Activated T-cell treated with anti-CD3 and anti-CD28 coated beads, Interleukin-2, amount 50 U/mL, for 1 hour (primary cell): ENCODE data around the gene CTXN2.

Experiments
- DNase-seq: peaks from one replicate; pipeline ENCODE4 v3.0.0-alpha.2; 2020

Gene CTXN2

GRCh38 chr15:48191574-48192225 lies at the start of gene CTXN2:
Gene CTXN2, plus strand, starts transcription at chr15:48191665. Its CDS starts 9,636 bp downstream, at chr15:48201301.
- no peak for DNase-seq

- no peak for DNase-seq
These were observed 47.6 kb upstream of the CTXN2 start for GRCh38 chr15:48143856-48144255.

- no peak for DNase-seq
These were observed 46.6 kb upstream of the CTXN2 start for GRCh38 chr15:48144889-48145288.

GRCh38 chr15:48145923-48146322 lies 45.5 kb upstream of the CTXN2 start:
- no peak for DNase-seq

- no peak for DNase-seq
These were observed 44.1 kb upstream of the CTXN2 start for GRCh38 chr15:48147358-48147757.

- no peak for DNase-seq
These were observed 41.6 kb upstream of the CTXN2 start for GRCh38 chr15:48149858-48150257.

GRCh38 chr15:48153526-48153925 lies 37.9 kb upstream of the CTXN2 start:
- no peak for DNase-seq

GRCh38 chr15:48168616-48169015 lies 22.8 kb upstream of the CTXN2 start:
- no peak for DNase-seq

- DNase-seq, result no peak
These were observed 20.5 kb upstream of the CTXN2 start for GRCh38 chr15:48170981-48171380.

GRCh38 chr15:48175126-48175525 lies 16.3 kb upstream of the CTXN2 start:
- DNase-seq, result no peak

GRCh38 chr15:48176112-48176511 lies 15.4 kb upstream of the CTXN2 start:
- no peak for DNase-seq

- no peak for DNase-seq
These were observed 14.5 kb upstream of the CTXN2 start for GRCh38 chr15:48176957-48177356.

GRCh38 chr15:48177383-48177765 lies 14.1 kb upstream of the CTXN2 start:
- no peak for DNase-seq

GRCh38 chr15:48177766-48178647 lies 13.5 kb upstream of the CTXN2 start, which contains the start of gene MYEF2:
Gene MYEF2, minus strand, starts transcription at chr15:48178295. Its CDS starts 58 bp downstream, at chr15:48178237.
- DNase-seq, result peak; percentile 66

- DNase-seq, result no peak
These were observed 12.9 kb upstream of the CTXN2 start for GRCh38 chr15:48178648-48178931.

- no peak for DNase-seq
These were observed 8.7 kb upstream of the CTXN2 start for GRCh38 chr15:48182749-48183148.

GRCh38 chr15:48185529-48185928 lies 5.9 kb upstream of the CTXN2 start:
- no peak for DNase-seq

GRCh38 chr15:48186271-48186670 lies 5.2 kb upstream of the CTXN2 start:
- DNase-seq, result no peak

- peak; percentile 20 for DNase-seq
These were observed 412 bp upstream of the CTXN2 start for GRCh38 chr15:48190932-48191573.

- no peak for DNase-seq
These were observed 10.6 kb downstream of the CTXN2 start for GRCh38 chr15:48202068-48202467.

GRCh38 chr15:48205981-48206380 lies 14.5 kb downstream of the CTXN2 start, which contains the start of gene SLC12A1:
Gene SLC12A1, plus strand, starts transcription at chr15:48206302. Its CDS starts 1,418 bp downstream, at chr15:48207720.
- no peak for DNase-seq

GRCh38 chr15:48221261-48221660 lies 29.8 kb downstream of the CTXN2 start:
- no peak for DNase-seq

GRCh38 chr15:48221885-48222284 lies 30.4 kb downstream of the CTXN2 start:
- no peak for DNase-seq

GRCh38 chr15:48222627-48223026 lies 31.2 kb downstream of the CTXN2 start:
- DNase-seq, result no peak
